Posterior vena cava (tissue), 2 donors: Measurements from ENCODE around the gene MIA3. TPM values are rescaled to one million over a fixed set of nuclear protein-coding genes. Genes with fewer than 3 reads are reported as not detected.
A peak's percentile ranks its signal among the peaks of the same experiment; 100 is the strongest.
"Not testable (repeated sequence)": the region's sequence is repeated elsewhere in the genome, so short reads cannot be mapped to it uniquely, and the experiment has no call there.

Experiments used
- DNase-seq: peaks from one replicate; pipeline ENCODE4 v3.0.0-alpha.2; 2020; ENCODE audit warnings: low spot score
- intact Hi-C, 2 donors: fragments of 100-400 bp; cut with DNase I; formaldehyde crosslinking; loops; one replicate each; pipeline versions ENCODE4 v1.14.1 to v1.14.2; 2022 to 2023
- total RNA-seq, 2 donors: library from RNA; stranded (reverse); fragmentation: NEBNext Ultra II Directional; extraction: Animal tissue kit (Norgen Biotek cat#: 25700); gene quantifications; one replicate each; pipeline ENCODE4 v1.2.1, GENCODE V29; 2021
- donor health status: DM: yes; HTN: yes; CAD: no.
- donor health status: DM: yes; HTN: yes; CAD: no.

Gene MIA3
- total RNA-seq, 2 donors from 2014 or later, result 60.9 to 63.0 TPM

- no peak for DNase-seq
- intact Hi-C loops, result no loop called here
These were observed 37.0 kb downstream of the MIA3 start for GRCh38 chr1:222654849-222655248.

GRCh38 chr1:222656391-222657155 lies 38.7 kb downstream of the MIA3 start:
- DNase-seq, result no peak
- intact Hi-C loops, result no loop called here

- intact Hi-C loops, result no loop called here
- DNase-seq, result no peak
These were observed 40.0 kb downstream of the MIA3 start for GRCh38 chr1:222657899-222658298.

GRCh38 chr1:222663431-222663934 lies 45.6 kb downstream of the MIA3 start:
- intact Hi-C loops, result no loop called here
- no peak for DNase-seq

- intact Hi-C loops, result no loop called here
- DNase-seq, result no peak
These were observed 48.1 kb downstream of the MIA3 start for GRCh38 chr1:222665964-222666363.

- intact Hi-C loops, DNase-seq: not testable (repeated sequence)
These were observed 50.3 kb downstream of the MIA3 start for GRCh38 chr1:222668184-222668583.

GRCh38 chr1:222669107-222669506 lies 51.2 kb downstream of the MIA3 start:
- intact Hi-C loops, DNase-seq: not testable (repeated sequence)

GRCh38 chr1:222670110-222670509 lies 52.2 kb downstream of the MIA3 start:
- intact Hi-C loops, result no loop called here
- DNase-seq, result no peak

- DNase-seq, result no peak
- intact Hi-C loops, result no loop called here
These were observed 62.2 kb downstream of the MIA3 start for GRCh38 chr1:222680080-222680479.

GRCh38 chr1:222691016-222691415 lies 73.1 kb downstream of the MIA3 start:
- intact Hi-C loops, result no loop called here

GRCh38 chr1:222694927-222695326 lies 77.0 kb downstream of the MIA3 start:
- DNase-seq, result no peak
- intact Hi-C loops, result no loop called here

More at GRCh38 chr1:222691016-222691415, 73.1 kb downstream of the MIA3 start:
- DNase-seq, result no peak

- intact Hi-C loops, result no loop called here
- no peak for DNase-seq
These were observed 78.8 kb downstream of the MIA3 start for GRCh38 chr1:222696741-222697140.

- intact Hi-C loops, result no loop called here
These were observed 79.3 kb downstream of the MIA3 start for GRCh38 chr1:222697203-222697602.

GRCh38 chr1:222697826-222698225 lies 79.9 kb downstream of the MIA3 start:
- intact Hi-C loops, result no loop called here
- no peak for DNase-seq

More at GRCh38 chr1:222697203-222697602, 79.3 kb downstream of the MIA3 start:
- DNase-seq, result no peak

- intact Hi-C loops, result no loop called here
- no peak for DNase-seq
These were observed 84.3 kb downstream of the MIA3 start for GRCh38 chr1:222702210-222702609.

GRCh38 chr1:222704260-222704659 lies 86.4 kb downstream of the MIA3 start:
- intact Hi-C loops, result no loop called here
- no peak for DNase-seq

- DNase-seq, result no peak
- intact Hi-C loops, result no loop called here
These were observed 88.9 kb downstream of the MIA3 start for GRCh38 chr1:222706815-222707214.

GRCh38 chr1:222709700-222710153 lies 91.8 kb downstream of the MIA3 start:
- intact Hi-C loops, result no loop called here

GRCh38 chr1:222711319-222712252 lies 93.7 kb downstream of the MIA3 start:
- peak; percentile 86 for DNase-seq
- intact Hi-C loops, result no loop called here

More at GRCh38 chr1:222709700-222710153, 91.8 kb downstream of the MIA3 start:
- no peak for DNase-seq
